ENCODE data around the gene MAST4.

DNA sequence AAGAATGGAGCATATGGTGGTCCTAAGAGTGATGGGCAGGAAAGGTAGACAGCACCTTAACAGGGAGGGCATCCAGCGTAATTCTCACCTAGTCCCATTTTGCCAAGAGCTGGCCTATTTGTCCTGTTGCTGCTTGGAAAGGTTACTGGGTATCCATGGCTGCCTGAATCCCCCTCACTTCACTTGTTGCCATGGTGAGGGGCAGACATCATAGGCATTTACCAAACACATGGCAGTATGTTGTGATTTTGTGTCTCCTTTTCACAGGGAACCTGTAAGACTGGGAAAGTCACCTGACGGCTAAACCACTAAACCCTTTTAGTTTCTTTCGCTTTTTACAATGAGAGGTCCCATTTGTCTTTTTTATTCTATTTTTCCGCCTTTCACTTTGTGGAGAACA is 373.3 kb downstream of the MAST4 start:
- TF ChIP-seq, protein P1, sequence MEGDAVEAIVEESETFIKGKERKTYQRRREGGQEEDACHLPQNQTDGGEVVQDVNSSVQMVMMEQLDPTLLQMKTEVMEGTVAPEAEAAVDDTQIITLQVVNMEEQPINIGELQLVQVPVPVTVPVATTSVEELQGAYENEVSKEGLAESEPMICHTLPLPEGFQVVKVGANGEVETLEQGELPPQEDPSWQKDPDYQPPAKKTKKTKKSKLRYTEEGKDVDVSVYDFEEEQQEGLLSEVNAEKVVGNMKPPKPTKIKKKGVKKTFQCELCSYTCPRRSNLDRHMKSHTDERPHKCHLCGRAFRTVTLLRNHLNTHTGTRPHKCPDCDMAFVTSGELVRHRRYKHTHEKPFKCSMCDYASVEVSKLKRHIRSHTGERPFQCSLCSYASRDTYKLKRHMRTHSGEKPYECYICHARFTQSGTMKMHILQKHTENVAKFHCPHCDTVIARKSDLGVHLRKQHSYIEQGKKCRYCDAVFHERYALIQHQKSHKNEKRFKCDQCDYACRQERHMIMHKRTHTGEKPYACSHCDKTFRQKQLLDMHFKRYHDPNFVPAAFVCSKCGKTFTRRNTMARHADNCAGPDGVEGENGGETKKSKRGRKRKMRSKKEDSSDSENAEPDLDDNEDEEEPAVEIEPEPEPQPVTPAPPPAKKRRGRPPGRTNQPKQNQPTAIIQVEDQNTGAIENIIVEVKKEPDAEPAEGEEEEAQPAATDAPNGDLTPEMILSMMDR (IDR thresholded peaks at IDR 0.05): no peak
- TF ChIP-seq POLR2AphosphoS5 (IDR thresholded peaks at IDR 0.05) (no peak), POLR2A (IDR thresholded peaks at IDR 0.05) (no peak)
